Endodermal cell (in vitro differentiated cells): ENCODE data around the gene RASSF4. TPM values are rescaled to one million over a fixed set of nuclear protein-coding genes. Genes with fewer than 3 reads are reported as not detected.

Source experiments
- DNase-seq: peaks from one replicate; pipeline ENCODE4 v3.0.0-alpha.2; 2017
- H3K27ac ChIP-seq: 2 replicates; pipeline ENCODE4 v1.5.1; 2013; ENCODE audit warnings: mild to moderate bottlenecking, low read depth, low read length, moderate library complexity
- H3K27me3 ChIP-seq: 2 replicates; pipeline ENCODE4 v1.6.1; 2013; ENCODE audit warnings: mild to moderate bottlenecking, low read length, moderate library complexity; ENCODE audit not compliant: insufficient read depth, control insufficient read depth, poor library complexity, severe bottlenecking
- H3K36me3 ChIP-seq: 2 replicates; pipeline ENCODE4 v1.7.0; 2013; ENCODE audit warnings: mild to moderate bottlenecking, low read length, moderate library complexity; ENCODE audit not compliant: control insufficient read depth, insufficient read depth
- H3K4me1 ChIP-seq: one replicate; pipeline ENCODE4 v1.7.0; 2013; ENCODE audit warnings: low read length; ENCODE audit not compliant: control insufficient read depth, insufficient read depth
- H3K4me3 ChIP-seq: 2 replicates; pipeline ENCODE4 v1.5.1; 2013; ENCODE audit warnings: mild to moderate bottlenecking, low read length, moderate library complexity
- H3K9ac ChIP-seq: 2 replicates; pipeline ENCODE4 v1.6.1; 2013; ENCODE audit warnings: mild to moderate bottlenecking, low read length, moderate library complexity; ENCODE audit not compliant: poor library complexity, severe bottlenecking; ENCODE audit errors: extremely low read depth
- H3K9me3 ChIP-seq: 2 replicates; pipeline ENCODE4 v1.6.1; 2013; ENCODE audit warnings: mild to moderate bottlenecking, low read length, moderate library complexity; ENCODE audit not compliant: control insufficient read depth
- H3K27ac Mint-ChIP-seq: 2 replicates; pipeline ENCODE4 v1.8.0; 2020; ENCODE audit warnings: mixed read lengths
- H3K27me3 Mint-ChIP-seq: 2 replicates; pipeline ENCODE4 v1.8.0; 2021; ENCODE audit warnings: mild to moderate bottlenecking, mixed read lengths; ENCODE audit not compliant: insufficient read depth
- H3K36me3 Mint-ChIP-seq: 2 replicates; pipeline ENCODE4 v1.8.0; 2020; ENCODE audit warnings: low read depth, mixed read lengths
- H3K4me1 Mint-ChIP-seq: 2 replicates; pipeline ENCODE4 v1.8.0; 2020; ENCODE audit warnings: mixed read lengths
- H3K4me3 Mint-ChIP-seq: 2 replicates; pipeline ENCODE4 v1.8.0; 2020; ENCODE audit warnings: mild to moderate bottlenecking, moderate library complexity, mixed read lengths
- H3K9me3 Mint-ChIP-seq: 2 replicates; pipeline ENCODE4 v1.8.0; 2020; ENCODE audit warnings: mild to moderate bottlenecking, mixed read lengths
- WGBS, 2 experiments: methylation state at CpG; one replicate each; pipeline versions ENCODE4 v1.1.5 to v1.1.7; 2013; ENCODE audit warnings: missing lambda C conversion rate in 2 of 2, mixed read lengths in 1 of 2; ENCODE audit not compliant: insufficient coverage in 1 of 2, insufficient read length in 1 of 2; 5-methylcytosine and 5-hydroxymethylcytosine counted together
- total RNA-seq, 2 donors: library from RNA; stranded (reverse); fragmentation: NEBNext Ultra II Directional in 1 of 2; extraction: Animal tissue kit (Norgen Biotek cat#: 25700) in 1 of 2; gene quantifications; 2 replicates in 1 of 2; 3 replicates in 1 of 2; pipeline ENCODE4 v1.2.1, GENCODE V29; 2021
- TF ChIP-seq, protein P1 (sequence below): fragments of 200-600 bp; sonication (generic); conservative IDR thresholded peaks from 2 replicates; pipeline ENCODE4 v1.5.0; 2021; ENCODE audit warnings: antibody characterized with exemption, mild to moderate bottlenecking

The RASSF4 gene
- total RNA-seq, 2 donors from 2014 or later = 5.2 to 14.1 TPM

DNA sequence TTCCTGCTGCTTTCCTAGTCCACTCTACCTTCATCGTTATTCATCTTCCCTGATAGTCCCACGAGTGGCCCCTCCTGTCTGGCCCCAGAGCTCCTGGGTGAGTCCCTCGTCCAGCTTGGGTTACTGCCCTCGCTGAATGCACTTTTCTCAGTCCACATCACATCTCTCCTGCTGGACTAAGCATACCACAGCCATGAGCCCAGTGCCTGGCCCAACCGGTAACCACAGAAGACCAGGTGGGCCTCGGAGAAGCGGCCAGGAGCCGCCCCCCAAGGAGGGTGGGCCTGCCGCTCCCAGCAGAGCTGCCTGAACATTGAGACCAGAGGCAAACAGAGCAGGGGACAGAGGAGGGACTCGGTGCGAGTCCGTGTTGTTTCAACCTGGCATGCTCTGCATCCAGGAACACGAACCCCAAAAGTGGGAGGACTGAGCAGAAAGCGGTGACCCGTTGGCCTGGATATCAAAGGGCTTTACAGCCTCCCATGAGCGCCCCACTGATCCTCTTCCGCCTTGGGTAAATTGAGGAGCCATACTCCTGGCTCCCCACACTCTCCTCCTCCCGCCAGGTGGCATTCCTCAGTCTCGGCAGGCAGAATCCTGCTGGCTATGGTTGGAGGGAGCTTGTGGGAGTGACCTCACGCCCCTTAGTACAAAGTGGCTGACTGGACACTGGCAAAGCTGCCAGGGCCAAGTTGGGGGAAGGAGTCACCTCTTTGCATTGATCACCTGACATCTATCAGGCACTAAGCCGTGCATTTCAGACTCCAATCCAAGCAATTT lies 35.2 kb upstream of the RASSF4 start:
- Histone ChIP-seq H3K4me1 (no peaks in the 10 kb centered on the region), H3K27ac (peak overlapping the region; percentile 4), H3K36me3 (no peaks in the 10 kb centered on the region), H3K9ac (no peak overlapping the region), H3K9me3 (no peaks in the 10 kb centered on the region), H3K4me3 (no peak overlapping the region), H3K27me3 (no peaks in the 10 kb centered on the region)
- DNase-seq = peak; percentile 42
- WGBS, 2 experiments = 84 to 88% methylated on average over 15 to 21 of the region's 21 CpGs
- Mint-ChIP-seq H3K27ac (no peak overlapping the region), H3K4me3 (no peak overlapping the region), H3K36me3 (no peaks in the 10 kb centered on the region), H3K9me3 (no peaks in the 10 kb centered on the region), H3K4me1 (no peaks in the 10 kb centered on the region), H3K27me3 (peaks cover 18% of the 10 kb centered on the region)
- TF ChIP-seq, protein P1, sequence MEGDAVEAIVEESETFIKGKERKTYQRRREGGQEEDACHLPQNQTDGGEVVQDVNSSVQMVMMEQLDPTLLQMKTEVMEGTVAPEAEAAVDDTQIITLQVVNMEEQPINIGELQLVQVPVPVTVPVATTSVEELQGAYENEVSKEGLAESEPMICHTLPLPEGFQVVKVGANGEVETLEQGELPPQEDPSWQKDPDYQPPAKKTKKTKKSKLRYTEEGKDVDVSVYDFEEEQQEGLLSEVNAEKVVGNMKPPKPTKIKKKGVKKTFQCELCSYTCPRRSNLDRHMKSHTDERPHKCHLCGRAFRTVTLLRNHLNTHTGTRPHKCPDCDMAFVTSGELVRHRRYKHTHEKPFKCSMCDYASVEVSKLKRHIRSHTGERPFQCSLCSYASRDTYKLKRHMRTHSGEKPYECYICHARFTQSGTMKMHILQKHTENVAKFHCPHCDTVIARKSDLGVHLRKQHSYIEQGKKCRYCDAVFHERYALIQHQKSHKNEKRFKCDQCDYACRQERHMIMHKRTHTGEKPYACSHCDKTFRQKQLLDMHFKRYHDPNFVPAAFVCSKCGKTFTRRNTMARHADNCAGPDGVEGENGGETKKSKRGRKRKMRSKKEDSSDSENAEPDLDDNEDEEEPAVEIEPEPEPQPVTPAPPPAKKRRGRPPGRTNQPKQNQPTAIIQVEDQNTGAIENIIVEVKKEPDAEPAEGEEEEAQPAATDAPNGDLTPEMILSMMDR = no peak

DNA sequence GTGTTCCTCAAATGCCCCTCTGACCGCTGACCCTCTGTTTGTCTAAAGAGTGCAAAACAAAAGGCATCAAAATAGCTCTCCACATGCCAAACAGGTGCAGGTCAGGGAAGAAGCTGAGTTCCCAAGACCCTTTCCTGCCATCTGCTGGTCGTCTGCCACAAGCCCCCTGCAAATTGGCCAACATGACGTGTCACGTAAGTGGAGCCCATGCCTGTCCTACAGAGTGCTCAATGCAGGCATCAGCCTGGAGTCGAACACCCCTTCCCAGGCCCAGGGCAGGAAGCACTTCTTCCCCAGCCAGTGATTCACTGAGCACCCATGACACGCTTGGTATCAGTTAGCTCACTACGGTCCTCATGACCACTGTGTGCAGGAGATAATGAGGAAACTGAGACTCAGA lies 34.4 kb upstream of the RASSF4 start:
- WGBS, 2 experiments = 46% methylated on average over 6 to 7 of the region's 7 CpGs
- peak; percentile 92 for DNase-seq

DNA sequence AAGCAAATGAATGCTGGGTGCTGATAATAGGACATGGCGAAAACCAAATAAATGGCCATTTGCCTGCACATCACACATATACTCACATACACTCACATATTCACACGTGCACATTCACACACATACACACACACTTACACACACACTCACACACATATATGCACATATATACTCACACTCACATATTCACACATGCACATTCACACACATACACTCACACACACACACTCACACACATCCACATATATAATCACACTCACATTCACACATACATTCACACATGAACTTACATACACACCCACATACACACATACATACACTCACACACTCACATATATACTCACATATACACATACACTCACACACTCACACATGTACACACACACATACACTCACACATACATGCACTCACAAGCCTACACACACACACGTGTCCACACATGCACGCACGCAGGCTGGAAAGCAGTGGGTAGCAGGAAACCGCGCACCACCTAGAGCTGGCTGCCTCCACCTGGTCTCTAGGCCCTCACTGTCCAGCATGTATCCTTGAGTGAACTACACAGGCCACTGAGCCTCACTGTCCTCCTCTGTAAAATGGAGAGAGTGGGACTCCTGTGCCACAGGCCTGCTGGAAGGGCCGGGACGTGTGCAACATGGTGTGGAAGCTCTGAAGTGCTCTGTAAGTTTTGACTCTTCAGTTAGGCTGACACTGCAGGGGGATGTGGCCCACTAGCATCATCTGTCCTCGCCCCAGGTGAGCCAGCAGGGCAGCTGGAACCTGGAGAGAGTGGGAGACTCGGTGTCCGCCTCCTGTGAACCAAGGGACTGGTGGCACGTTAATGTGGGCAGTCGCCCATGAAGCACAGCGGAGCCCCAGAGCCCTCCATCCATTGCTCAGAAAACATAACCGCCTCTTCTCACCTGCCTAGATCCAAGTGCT lies 33.5 kb upstream of the RASSF4 start:
- Mint-ChIP-seq H3K36me3 (no peaks in the 10 kb centered on the region), H3K27ac (no peak overlapping the region), H3K4me3 (no peak overlapping the region), H3K4me1 (no peaks in the 10 kb centered on the region), H3K27me3 (peaks cover 24% of the 10 kb centered on the region), H3K9me3 (no peaks in the 10 kb centered on the region)
- TF ChIP-seq, protein P1 = no peak
- Histone ChIP-seq H3K4me3 (no peak overlapping the region), H3K9ac (no peak overlapping the region), H3K36me3 (no peaks in the 10 kb centered on the region), H3K4me1 (no peaks in the 10 kb centered on the region), H3K27me3 (no peaks in the 10 kb centered on the region), H3K27ac (no peak overlapping the region), H3K9me3 (no peaks in the 10 kb centered on the region)
- 90 to 96% methylated on average over 11 to 16 of the region's 16 CpGs for WGBS, 2 experiments
- DNase-seq = no peak

More for the DNA sequence above, 34.4 kb upstream of the RASSF4 start:
- Histone ChIP-seq H3K27ac (peak overlapping the region; percentile 4), H3K9me3 (no peaks in the 10 kb centered on the region), H3K4me3 (no peak overlapping the region), H3K9ac (no peak overlapping the region), H3K4me1 (no peaks in the 10 kb centered on the region), H3K36me3 (no peaks in the 10 kb centered on the region), H3K27me3 (no peaks in the 10 kb centered on the region)
- Mint-ChIP-seq H3K36me3 (no peaks in the 10 kb centered on the region), H3K27ac (no peak overlapping the region), H3K4me1 (no peaks in the 10 kb centered on the region), H3K9me3 (no peaks in the 10 kb centered on the region), H3K4me3 (no peak overlapping the region), H3K27me3 (peaks cover 22% of the 10 kb centered on the region)
- TF ChIP-seq, protein P1 = peak; percentile 87
